Measurements from ENCODE around the gene IP6K2. TPM values are rescaled to one million over a fixed set of nuclear protein-coding genes. Genes with fewer than 3 reads are reported as not detected.
"Not testable (repeated sequence)": the region's sequence is repeated elsewhere in the genome, so short reads cannot be mapped to it uniquely, and the experiment has no call there.

Gene IP6K2
- total RNA-seq, 3 donors from 2014 or later, result 84.0 to 185 (median 126) TPM

DNA sequence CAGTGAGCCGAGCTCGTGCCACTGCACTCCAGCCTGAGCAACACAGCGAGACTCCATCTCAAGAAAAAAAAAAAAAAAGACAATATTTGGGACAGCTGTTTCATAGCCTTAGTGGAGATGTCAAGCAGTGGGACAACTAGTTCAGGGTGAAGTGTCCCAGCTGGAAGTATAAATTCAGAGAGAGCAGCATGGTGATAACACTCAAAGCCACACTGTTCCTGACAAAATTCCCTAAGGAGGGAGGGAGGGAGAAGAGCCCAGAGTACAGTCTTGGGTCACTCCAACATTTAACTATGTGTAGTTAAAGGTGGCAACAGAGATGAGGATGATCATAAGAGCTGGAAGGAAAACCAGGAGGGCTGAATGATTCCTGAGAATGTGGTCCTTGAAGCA lies 21.1 kb upstream of the IP6K2 start:
- intact Hi-C loops (cut with DNase I; ENCODE audit: low total_unique reads), result no loop called here

DNA sequence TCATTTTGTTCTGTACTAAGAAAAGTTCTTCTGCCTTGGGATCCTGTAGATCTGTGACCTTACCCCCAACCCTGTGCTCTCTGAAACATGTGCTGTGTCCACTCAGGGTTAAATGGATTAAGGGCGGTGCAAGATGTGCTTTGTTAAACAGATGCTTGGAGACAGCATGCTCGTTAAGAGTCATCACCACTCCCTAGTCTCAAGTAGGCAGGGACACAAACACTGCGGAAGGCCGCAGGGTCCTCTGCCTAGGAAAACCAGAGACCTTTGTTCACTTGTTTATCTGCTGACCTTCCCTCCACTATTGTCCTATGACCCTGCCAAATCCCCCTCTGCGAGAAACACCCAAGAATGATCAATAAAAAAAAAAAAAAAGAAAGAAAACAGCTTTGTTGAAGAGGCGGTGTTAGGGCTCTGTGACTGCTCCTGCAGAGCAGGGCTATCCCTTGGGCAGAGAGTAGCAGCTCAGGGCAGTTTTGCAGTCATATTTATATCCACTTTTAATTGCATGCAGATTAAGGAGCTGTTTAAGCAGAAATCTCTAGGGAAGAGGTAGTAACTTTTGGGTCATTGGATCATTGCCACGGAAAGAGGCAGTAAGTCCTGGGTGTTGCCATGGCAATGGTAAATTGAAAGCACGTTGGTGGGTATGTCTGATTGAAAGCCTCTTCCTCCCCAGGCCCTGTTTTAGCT lies 18.2 kb upstream of the IP6K2 start:
- peak overlapping the region in 1 of 2 donors; percentile 82 for H3K27ac ChIP-seq
- DNase-seq (ENCODE audit: low spot score in 2 of 2); H3K9me3 ChIP-seq; H3K4me1 ChIP-seq; H3K36me3 ChIP-seq; H3K27me3 ChIP-seq; intact Hi-C loops (cut with DNase I; ENCODE audit: low total_unique reads): not testable (repeated sequence)
- peak overlapping the region in 1 of 3 donors; percentile 33 for H3K4me3 ChIP-seq

More for the DNA sequence above, 21.1 kb upstream of the IP6K2 start:
- H3K4me1 ChIP-seq, result peaks cover 8 to 14% of the 10 kb centered on the region in 2 donors
- H3K36me3 ChIP-seq, result no peaks in the 10 kb centered on the region
- H3K9me3 ChIP-seq, result no peaks in the 10 kb centered on the region
- no peak for DNase-seq (ENCODE audit: low spot score in 2 of 2)
- no peak for TF ChIP-seq POLR2AphosphoS5 (IDR thresholded peaks at IDR 0.05)
- TF ChIP-seq POLR2A (IDR thresholded peaks at IDR 0.05), result no peak
- TF ChIP-seq, protein P1, sequence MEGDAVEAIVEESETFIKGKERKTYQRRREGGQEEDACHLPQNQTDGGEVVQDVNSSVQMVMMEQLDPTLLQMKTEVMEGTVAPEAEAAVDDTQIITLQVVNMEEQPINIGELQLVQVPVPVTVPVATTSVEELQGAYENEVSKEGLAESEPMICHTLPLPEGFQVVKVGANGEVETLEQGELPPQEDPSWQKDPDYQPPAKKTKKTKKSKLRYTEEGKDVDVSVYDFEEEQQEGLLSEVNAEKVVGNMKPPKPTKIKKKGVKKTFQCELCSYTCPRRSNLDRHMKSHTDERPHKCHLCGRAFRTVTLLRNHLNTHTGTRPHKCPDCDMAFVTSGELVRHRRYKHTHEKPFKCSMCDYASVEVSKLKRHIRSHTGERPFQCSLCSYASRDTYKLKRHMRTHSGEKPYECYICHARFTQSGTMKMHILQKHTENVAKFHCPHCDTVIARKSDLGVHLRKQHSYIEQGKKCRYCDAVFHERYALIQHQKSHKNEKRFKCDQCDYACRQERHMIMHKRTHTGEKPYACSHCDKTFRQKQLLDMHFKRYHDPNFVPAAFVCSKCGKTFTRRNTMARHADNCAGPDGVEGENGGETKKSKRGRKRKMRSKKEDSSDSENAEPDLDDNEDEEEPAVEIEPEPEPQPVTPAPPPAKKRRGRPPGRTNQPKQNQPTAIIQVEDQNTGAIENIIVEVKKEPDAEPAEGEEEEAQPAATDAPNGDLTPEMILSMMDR (IDR thresholded peaks at IDR 0.05), result no peak
- no peaks in the 10 kb centered on the region for H3K27me3 ChIP-seq
- H3K27ac ChIP-seq, result peak overlapping the region; percentile 76 to 88
- no peak overlapping the region for H3K4me3 ChIP-seq

DNA sequence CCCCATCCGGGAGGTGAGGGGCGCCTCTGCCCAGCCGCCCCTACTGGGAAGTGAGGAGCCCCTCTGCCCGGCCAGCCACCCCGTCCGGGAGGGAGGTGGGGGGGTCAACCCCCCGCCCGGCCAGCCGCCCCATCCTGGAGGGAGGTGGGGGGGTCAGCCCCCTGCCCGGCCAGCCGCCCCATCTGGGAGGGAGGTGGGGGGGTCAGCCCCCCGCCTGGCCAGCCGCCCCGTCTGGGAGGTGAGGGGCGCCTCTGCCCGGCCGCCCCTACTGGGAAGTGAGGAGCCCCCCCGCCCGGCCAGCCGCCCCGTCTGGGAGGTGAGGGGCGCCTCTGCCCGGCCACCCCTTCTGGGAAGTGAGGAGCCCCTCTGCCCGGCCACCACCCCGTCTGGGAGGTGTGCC lies 17.5 kb upstream of the IP6K2 start:
- intact Hi-C loops (cut with DNase I; ENCODE audit: low total_unique reads); H3K27me3 ChIP-seq; H3K9me3 ChIP-seq; DNase-seq (ENCODE audit: low spot score in 2 of 2); H3K36me3 ChIP-seq; H3K4me1 ChIP-seq: not testable (repeated sequence)
- Histone ChIP-seq H3K27ac (peak overlapping the region in 1 of 2 donors; percentile 82), H3K4me3 (peak overlapping the region in 1 of 3 donors; percentile 33)

DNA sequence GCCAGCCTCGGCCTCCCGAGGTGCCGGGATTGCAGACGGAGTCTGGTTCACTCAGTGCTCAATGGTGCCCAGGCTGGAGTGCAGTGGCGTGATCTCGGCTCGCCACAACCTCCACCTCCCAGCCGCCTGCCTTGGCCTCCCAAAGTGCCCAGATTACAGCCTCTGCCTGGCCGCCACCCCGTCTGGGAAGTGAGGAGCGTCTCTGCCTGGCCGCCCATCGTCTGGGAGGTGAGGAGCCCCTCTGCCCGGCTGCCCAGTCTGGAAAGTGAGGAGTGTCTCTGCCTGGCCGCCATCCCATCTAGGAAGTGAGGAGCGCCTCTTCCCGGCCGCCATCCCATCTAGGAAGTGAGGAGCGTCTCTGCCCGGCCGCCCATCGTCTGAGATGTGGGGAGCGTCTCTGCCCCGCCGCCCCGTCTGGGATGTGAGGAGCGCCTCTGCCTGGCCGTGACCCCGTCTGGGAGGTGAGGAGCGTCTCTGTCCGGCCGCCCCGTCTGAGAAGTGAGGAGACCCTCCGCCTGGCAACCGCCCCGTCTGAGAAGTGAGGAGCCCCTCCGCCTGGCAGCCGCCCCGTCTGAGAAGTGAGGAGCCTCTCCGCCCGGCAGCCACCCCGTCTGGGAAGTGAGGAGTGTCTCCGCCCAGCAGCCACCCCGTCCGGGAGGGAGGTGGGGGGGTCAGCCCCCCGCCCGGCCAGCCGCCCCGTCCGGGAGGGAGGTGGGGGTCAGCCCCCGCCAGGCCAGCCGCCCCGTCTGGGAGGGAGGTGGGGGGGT lies 16.9 kb upstream of the IP6K2 start:
- H3K4me1 ChIP-seq; H3K27me3 ChIP-seq; intact Hi-C loops (cut with DNase I; ENCODE audit: low total_unique reads); H3K9me3 ChIP-seq; DNase-seq (ENCODE audit: low spot score in 2 of 2); H3K4me3 ChIP-seq; H3K36me3 ChIP-seq: not testable (repeated sequence)
- H3K27ac ChIP-seq, result peak overlapping the region in 1 of 2 donors; percentile 82

DNA sequence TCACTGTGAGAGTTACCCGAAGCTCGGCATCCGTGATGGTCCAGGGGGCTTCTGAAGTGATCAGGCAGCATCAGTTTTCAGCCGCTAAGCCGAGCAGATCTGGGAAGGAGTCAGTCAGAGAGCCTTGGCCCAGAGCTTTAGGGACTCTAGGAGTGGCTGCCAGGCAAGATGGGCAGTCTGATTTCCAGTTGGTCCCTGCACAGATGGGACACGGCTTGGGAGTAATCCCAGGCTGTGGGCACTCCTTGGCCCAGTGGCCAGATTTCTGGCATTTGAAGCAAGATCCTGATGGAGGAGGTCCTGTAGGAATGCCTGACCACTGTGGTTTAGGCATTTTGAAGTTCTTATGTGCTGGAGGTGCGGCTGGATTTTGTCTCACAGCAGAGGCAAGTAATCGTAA lies 10.5 kb upstream of the IP6K2 start:
- Histone ChIP-seq H3K27ac (no peak overlapping the region), H3K4me3 (no peak overlapping the region), H3K27me3 (no peaks in the 10 kb centered on the region), H3K4me1 (no peaks in the 10 kb centered on the region), H3K36me3 (no peaks in the 10 kb centered on the region), H3K9me3 (no peaks in the 10 kb centered on the region)
- intact Hi-C loops (cut with DNase I; ENCODE audit: low total_unique reads), result no loop called here
- no peak for TF ChIP-seq POLR2AphosphoS5 (IDR thresholded peaks at IDR 0.05)
- TF ChIP-seq POLR2A (IDR thresholded peaks at IDR 0.05), result no peak
- TF ChIP-seq, protein P1 (IDR thresholded peaks at IDR 0.05), result no peak
- DNase-seq (ENCODE audit: low spot score in 2 of 2), result no peak

DNA sequence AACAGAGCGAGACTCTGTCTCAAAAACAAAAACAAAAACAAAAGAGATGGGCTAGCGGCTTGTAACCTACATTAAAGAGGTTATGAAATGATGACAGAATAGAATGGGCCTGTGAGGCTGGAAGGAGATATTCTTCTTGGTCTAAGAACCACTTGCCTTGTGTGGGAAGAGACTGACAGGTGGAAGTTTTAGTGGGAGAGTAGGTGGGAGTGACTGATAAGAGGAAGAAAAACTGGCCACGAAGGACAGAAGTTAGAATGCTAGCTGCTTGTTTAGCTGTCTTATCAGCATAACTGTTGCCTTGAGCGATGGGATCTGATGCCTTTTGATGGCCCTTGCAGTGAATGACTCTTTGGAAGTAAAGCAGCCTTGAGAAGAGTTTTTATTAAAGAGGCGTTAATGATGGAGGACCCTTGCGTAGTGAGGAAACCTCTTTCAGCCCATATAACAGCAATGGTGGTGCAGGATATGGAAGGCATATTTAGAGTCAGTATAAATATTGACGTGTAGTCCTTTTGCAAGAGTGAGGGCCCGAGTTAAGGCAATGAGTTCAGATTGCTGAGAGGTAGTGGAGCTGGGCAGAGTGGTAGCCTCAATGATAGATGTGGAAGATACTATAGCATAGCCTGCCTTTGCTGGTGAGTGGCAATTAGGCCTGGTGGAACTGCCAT lies 8.3 kb upstream of the IP6K2 start:
- DNase-seq (ENCODE audit: low spot score in 2 of 2); H3K27ac ChIP-seq; H3K27me3 ChIP-seq; intact Hi-C loops (cut with DNase I; ENCODE audit: low total_unique reads); H3K4me3 ChIP-seq; H3K9me3 ChIP-seq; H3K36me3 ChIP-seq; H3K4me1 ChIP-seq: not testable (repeated sequence)

DNA sequence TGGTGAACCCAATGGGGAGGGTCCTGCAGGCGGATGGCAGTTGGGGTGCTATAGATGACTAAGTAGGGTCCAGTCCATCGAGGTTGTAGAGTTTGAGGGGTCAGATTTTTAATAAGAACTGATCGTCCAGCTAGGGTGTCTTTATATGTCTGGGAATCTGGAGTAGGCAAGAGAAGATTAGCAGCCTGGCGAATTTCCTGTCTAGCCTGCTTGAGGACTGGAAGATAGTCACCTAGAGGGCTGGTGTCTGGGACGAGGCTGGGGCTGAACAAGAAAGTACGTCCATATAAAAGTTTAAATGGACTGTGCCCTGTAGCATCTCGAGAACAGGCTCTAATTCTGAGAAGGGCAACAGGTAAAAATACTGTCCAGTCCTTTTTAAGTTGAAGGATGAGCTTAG lies 6.7 kb upstream of the IP6K2 start:
- no peaks in the 10 kb centered on the region for H3K27me3 ChIP-seq
- H3K9me3 ChIP-seq, result no peaks in the 10 kb centered on the region
- H3K27ac ChIP-seq, result no peak overlapping the region
- H3K36me3 ChIP-seq, result no peaks in the 10 kb centered on the region
- no peak for DNase-seq (ENCODE audit: low spot score in 2 of 2)
- intact Hi-C loops (cut with DNase I; ENCODE audit: low total_unique reads), result no loop called here
- H3K4me1 ChIP-seq, result no peaks in the 10 kb centered on the region
- TF ChIP-seq, protein P1 (IDR thresholded peaks at IDR 0.05), result no peak
- TF ChIP-seq POLR2A (IDR thresholded peaks at IDR 0.05) (no peak), POLR2AphosphoS5 (IDR thresholded peaks at IDR 0.05) (no peak)
- no peak overlapping the region for H3K4me3 ChIP-seq

DNA sequence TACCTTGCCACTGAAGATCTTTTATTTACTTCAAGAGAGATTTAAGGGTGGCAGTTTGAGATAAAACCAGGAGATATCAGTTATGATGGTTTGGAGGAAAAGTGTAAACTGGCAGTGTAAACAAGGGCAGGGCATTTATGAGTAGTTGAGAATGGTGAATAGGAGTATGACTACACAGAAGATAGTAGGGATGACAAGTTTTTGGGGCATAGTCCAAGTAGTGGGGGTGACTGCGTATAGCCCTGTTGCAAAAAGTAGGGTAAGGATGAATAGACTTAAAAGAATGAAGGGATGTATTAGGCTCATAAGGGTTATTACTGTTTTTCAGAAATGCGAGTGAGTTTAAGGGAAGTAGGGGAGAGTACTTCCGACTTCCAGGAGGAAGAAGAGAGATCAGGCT lies 6.3 kb upstream of the IP6K2 start:
- H3K27ac ChIP-seq; H3K9me3 ChIP-seq; intact Hi-C loops (cut with DNase I; ENCODE audit: low total_unique reads); H3K27me3 ChIP-seq; H3K36me3 ChIP-seq; DNase-seq (ENCODE audit: low spot score in 2 of 2); H3K4me3 ChIP-seq; H3K4me1 ChIP-seq: not testable (repeated sequence)
